ENCODE data around the gene AACS.
"Not testable (repeated sequence)": the region's sequence is repeated elsewhere in the genome, so short reads cannot be mapped to it uniquely, and the experiment has no call there.

AACS gene

DNA sequence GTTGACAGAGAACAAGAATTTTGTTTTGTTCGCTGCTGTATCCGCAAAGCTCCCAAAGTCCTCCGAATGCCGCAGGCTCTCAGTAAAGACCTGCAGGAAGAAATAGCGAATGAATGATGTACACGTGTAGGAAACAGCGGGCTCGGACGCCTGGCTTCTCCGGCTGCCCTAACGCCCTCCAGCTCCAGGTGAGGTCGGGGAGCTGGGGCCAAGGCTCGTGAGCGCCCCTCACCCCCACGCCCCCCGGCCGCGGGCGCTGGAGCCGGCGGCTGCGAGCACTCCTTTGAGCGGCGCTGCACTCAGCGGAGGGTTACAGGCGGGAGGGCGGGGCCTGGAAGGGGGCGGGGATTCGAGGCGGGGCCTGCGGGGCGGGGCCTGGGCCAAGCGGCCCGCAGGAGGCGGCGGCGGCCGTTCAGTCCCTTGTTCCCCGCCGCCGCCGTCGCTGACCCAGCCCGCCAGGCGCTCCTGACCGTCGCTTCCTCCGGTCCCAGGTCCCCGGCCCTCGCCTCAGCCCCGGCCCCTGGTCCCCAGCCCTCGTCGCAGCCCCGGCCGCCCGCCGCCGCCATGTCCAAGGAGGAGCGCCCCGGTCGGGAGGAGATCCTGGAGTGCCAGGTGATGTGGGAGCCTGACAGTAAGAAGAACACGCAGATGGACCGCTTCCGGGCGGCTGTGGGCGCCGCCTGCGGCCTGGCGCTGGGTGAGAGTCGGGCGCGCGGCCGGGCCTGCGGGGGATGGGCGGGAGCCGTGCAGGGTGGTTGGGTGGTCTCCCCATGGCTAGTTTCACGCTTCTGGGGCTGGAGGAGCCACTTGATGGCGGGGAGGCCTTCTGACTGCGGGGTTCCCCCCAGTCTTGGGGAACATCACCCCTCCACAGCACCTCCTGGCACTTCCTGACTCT lies at the start of gene AACS:
Gene AACS, plus strand, starts transcription at position 415 of the 898 bp plus-strand sequence. Its CDS starts 150 bp downstream, at position 565.
- peak; percentile 63 for DNase-seq (ENCODE audit: low read depth)

DNA sequence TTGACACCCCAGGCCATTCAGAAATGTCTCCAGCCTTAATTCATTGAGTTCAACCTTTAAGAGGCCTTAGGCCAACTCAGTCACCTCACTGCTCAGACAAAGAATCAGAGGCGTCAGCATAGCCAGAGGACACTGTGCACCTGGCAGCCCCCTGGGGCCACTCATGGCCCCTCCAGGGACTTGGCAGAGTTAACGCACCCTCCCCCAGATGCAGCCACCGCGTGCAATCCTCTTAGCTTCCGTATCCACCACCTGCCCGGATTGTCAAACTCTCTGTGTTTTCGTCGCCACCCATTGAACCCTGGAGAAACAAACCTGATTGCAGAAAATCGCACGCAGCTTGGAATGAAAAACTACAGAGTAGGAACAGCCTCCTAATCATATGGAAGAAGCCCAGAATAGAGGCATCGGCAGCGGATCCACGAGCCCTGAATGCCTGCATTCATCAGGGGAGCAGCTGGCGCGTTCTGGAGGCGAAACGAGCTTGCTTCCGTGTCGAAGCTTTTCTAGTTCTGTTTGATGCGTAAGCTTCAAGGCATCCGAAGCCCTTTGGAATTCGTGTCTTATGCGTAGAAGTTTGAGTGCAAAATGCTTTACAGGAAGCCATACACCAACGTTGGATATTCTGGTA lies 49.4 kb upstream of the AACS start:
- no peak for DNase-seq (ENCODE audit: low read depth)

DNA sequence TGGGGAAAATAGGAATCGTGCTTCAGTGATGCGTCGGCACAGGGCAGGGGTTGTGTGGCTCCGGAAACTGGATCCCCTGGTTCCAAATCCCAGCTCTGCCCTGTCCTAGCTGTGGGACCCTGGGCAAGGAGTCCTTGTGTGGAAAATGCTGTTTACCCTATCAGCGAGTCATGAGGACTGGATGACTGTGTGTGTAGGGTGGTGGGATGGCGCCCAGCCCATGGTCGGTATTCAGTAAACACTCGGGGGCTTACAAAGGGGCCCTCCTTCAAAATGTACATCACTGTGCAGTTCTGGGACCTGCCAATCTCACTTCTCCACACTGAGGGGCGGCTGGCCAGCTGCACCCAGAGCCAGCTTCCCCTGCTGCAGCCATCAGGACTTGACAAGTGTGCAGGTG lies 47.4 kb upstream of the AACS start:
- no peak for DNase-seq (ENCODE audit: low read depth)

- DNase-seq (ENCODE audit: low read depth) = no peak
Measured at GRCh38 chr12:125018356-125018755, 46.9 kb upstream of the AACS start.

DNA sequence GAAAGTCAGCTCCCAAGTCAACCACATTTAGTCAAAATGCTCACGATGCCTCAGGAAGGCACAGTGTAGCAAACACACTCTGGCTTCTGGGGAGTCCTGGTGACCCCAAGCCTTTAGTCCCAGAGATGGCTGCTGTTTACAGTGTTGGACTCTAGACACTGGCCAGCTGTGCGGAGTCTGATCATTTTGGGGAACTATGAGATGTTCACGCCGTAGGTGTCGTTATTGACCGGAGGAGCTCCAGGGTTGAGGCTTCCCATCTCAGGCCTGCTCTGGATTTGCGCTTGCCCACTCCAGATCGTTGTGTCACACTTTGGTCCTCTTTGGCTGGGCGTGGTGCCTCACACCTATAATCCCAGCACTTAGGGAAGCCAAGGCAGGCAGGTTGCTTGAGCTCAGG lies 44.1 kb upstream of the AACS start:
- DNase-seq (ENCODE audit: low read depth) = no peak

GRCh38 chr12:125021771-125022170 lies 43.5 kb upstream of the AACS start:
- DNase-seq (ENCODE audit: low read depth) = no peak

DNA sequence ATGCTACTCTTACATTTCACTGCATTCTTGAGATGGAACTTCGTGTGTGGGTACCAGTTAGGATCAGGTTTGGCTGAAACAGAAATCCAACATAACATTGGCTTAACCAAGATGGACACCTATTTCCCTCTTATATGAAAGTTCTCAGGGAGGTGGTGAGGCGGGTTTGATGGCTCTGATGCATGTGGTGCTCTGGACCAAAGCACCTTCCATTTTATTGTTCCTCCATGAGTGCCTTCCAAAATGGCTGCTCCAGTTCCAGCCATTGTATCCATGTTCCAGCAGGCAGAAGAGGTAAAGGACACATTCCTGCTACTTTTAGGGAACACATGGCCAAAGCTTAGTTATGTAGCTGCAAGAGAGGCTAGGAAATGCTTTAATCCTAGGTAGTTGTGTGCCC lies 42.2 kb upstream of the AACS start:
- DNase-seq (ENCODE audit: low read depth) = no peak

- DNase-seq (ENCODE audit: low read depth) = no peak
Measured at GRCh38 chr12:125024949-125025563, 40.2 kb upstream of the AACS start.

DNA sequence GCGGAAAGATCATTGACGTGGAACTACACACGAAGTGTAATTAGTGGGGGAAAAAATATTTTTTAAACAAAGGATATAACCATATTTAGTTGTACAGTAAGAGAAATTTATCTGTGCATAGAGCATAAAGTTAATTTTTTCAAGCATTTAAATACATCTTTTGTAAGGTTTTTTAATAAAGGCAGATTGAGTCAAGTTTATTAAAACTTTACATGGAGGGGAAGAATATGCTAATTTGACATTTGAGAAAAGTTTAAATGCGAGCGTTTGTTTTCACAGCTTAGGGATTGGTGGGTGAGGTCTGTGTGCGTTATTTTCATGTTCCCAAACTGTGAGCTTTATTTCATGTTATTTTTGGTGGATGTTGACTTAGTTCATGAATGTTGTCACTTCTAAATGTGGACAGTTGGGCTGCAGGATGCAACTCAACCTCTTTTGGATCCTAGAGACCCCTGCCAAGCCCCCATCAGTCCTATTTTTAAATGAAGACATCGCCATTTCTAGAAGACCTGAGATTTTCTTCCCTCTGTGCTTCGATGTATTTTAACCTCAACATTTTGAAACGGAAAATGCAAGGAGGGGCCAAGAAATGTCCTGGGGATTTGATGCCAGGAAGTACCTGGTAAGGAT lies 39.5 kb upstream of the AACS start:
- no peak for DNase-seq (ENCODE audit: low read depth)

DNA sequence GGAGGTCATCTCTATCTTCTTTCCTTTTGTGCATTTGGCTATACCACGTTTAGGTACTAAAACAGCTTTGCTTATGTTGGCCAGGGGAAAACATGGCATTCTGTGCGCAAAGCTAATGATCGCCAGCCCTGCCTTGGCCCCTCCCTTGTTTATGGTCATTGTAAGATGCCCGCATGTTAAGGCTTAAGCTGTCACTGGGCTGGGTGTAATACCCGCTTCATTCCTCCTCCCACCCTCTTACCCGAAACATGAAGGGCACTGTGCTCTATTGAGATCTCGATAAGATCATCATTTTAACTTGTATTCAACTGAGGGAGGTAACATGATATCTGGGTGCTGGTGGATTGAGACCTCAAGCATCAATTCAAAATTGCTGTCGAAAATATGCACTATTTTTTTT lies 37.1 kb upstream of the AACS start:
- DNase-seq (ENCODE audit: low read depth) = no peak

- DNase-seq (ENCODE audit: low read depth) = no peak
Measured at GRCh38 chr12:125029761-125030358, 35.4 kb upstream of the AACS start.

DNA sequence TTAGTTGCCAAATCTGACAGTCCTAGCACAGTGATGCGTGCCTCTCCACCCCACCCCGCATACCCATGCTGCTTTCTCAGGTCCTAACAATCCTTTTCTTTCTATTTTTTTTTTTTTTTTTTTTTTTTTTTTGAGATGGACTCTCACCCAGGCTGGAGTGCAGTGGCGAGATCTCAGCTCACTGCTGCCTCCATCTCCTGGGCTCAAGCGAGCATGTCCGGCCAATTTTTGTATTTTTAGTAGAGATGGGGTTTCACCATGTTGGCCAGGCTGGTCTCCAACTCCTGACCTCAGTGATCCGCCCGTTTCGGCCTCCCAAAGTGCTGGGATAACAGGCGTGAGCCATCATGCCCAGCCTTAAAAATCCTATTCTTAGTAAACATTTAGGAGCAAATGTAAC lies 33.8 kb upstream of the AACS start:
- not testable (repeated sequence) for DNase-seq (ENCODE audit: low read depth)

DNA sequence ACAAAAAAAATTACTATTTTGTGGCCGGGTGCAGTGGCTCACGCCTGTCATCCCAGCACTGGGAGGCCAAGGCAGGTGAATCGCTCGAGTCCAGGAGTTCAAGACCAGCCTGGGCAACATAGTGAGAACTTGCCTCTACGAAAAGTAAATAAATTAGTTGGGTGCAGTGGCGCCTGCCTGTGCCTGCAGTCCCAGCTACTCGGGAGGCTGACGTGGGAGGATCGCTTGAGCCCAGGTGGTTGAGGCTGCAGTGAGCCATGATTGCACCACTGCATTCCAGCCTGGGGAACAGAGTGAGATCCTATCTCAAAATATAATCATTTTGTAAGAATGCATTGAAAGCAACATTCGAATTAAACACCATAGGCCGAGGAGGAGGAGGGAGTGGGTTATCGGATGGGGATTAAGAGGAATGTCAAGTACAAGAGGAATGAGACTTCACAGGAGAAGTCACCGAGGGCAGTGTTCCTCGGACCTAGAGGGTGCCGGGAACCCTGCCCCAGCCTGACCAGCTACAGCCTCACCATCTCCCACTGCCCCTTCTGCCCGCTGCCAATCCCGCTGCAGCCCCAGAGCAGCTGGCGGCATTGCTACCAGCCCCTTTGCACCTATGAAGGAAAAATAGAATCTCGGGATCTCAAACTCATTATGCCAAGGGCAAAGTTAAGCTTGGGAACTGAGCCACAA lies 32.6 kb upstream of the AACS start:
- DNase-seq (ENCODE audit: low read depth) = no peak

DNA sequence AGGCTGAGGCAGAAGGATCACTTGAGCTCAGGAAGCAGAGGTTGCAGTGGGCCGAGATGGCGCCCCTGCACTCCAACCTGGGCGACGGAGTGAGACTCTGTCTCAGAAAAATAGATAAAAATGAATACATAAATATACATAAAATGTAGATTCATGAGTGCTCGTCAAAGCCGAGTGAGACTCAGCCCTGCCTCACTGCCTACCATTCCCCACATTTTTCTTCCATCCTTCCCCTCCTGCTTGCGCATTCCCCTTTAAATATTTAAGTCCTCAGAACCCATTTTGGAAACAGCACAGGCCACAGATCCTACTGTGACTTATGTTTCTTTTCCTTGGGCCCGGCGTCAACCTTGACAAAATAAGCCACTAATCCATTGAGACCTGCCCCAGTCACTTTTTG lies 31.9 kb upstream of the AACS start:
- no peak for DNase-seq (ENCODE audit: low read depth)

- no peak for DNase-seq (ENCODE audit: low read depth)
Measured at GRCh38 chr12:125038976-125039625, 26.1 kb upstream of the AACS start.

DNA sequence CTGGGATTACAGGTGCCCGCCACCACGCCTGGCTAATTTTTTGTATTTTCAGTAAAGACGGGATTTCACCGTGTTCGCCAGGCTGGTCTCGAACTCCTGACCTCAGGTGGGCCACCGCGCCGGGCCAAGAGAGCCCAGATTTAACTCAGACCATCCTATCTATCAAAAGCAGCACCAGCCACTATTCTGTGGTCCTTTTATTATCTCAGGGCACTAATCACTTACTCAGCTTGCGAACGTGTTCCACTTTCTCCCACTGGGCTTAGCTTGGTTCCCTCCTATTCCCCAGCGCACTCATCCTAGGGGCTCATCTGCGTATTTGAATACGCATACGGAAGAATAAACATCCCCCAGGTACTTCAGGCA lies 16.2 kb upstream of the AACS start:
- no peak for DNase-seq (ENCODE audit: low read depth)

- no peak for DNase-seq (ENCODE audit: low read depth)
Measured at GRCh38 chr12:125050446-125050845, 14.8 kb upstream of the AACS start.

DNA sequence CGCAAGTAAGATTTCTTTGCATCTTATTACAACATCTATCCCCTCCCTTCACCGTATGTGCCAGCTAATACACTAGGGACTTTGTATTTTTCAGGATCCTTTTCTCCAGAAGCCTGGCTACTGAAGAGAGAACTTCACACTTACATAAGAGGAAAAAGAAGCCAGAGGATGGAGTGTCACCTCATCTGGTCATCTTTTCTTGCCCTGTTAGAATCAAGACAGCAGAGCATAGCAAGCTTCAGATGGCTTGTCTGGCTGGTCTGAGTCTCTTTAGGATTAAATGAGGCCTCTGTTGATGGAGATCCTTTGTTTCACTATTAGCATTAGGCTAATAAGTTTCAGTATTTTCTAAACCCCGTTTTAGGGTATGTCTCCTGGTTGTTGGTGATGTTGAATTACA lies 14.4 kb upstream of the AACS start:
- DNase-seq (ENCODE audit: low read depth) = no peak

GRCh38 chr12:125053821-125054220 lies 11.4 kb upstream of the AACS start:
- DNase-seq (ENCODE audit: low read depth) = no peak

DNA sequence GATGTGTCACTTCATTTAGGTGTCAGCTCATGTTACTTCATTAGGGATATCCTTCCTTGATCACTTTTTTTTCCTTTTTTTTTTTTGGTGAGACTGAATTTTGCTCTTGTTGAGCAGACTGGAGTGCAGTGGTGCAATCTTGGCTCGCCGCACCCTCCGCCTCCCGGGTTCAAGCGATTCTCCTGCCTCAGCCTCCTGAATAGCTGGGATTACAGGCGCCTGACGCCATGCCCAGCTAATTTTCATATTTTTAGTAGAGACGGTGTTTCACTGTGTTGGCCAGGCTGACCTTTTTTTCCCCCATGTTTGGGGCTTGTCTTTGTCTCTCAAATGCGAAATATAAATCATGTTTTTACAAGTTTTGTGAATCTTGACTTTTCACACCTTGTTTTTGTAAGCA lies 9.6 kb upstream of the AACS start:
- no peak for DNase-seq (ENCODE audit: low read depth)

DNA sequence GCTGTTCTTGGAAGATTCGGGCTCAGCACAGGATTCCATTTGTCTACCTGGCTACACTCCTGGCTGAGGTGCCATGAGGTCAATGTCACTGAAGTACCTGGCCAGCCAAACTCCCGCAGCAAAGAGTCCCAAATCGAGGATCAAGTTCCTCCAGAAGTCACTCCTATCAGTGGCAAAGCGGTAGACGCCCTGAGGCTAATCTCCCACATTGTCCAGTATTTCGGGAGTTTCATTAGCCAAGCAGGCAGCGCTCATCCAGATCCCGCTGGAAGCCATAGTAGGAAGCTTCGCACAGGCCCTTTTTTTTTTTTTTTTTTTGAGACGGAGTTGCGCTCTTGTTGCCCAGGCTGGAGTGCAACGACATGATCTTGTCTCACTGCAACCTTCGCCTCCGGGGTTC lies 8.9 kb upstream of the AACS start:
- no peak for DNase-seq (ENCODE audit: low read depth)

All from stimulated activated CD8-positive, alpha-beta memory T cell treated with anti-CD3 and anti-CD28 coated beads, Interleukin-12 subunit alpha, Interleukin-12 subunit beta, amount 100 ng/mL, for 4 hours (primary cell).